GM18868 (cell line): ENCODE data around the gene MAP3K7CL.

Experiments used
- ATAC-seq: cut with Tn5 transposase; IDR thresholded peaks from one replicate; pipeline ENCODE4 v1.9.1; 2021; ENCODE audit warnings: mild to moderate bottlenecking, moderate library complexity; ENCODE audit not compliant: unreplicated experiment

MAP3K7CL gene

GRCh38 chr21:29130270-29130969, at the start of gene MAP3K7CL:
MAP3K7CL (plus strand) TSS chr21:29130644; CDS start chr21:29133345, 2,701 bp downstream.
- no peak for ATAC-seq

- no peak for ATAC-seq
Measured at GRCh38 chr21:29082046-29082815, 48.2 kb upstream of the MAP3K7CL start.

GRCh38 chr21:29083306-29083705, 47.1 kb upstream of the MAP3K7CL start:
- ATAC-seq: no peak

GRCh38 chr21:29084372-29084771, 46.1 kb upstream of the MAP3K7CL start:
- no peak for ATAC-seq

GRCh38 chr21:29085106-29085752, 45.2 kb upstream of the MAP3K7CL start:
- ATAC-seq: no peak

GRCh38 chr21:29091033-29091432, 39.4 kb upstream of the MAP3K7CL start:
- ATAC-seq: no peak

GRCh38 chr21:29092102-29092959, 38.1 kb upstream of the MAP3K7CL start:
- no peak for ATAC-seq

- no peak for ATAC-seq
Measured at GRCh38 chr21:29096218-29097015, 34.0 kb upstream of the MAP3K7CL start.

GRCh38 chr21:29098156-29098555, 32.3 kb upstream of the MAP3K7CL start:
- no peak for ATAC-seq

- no peak for ATAC-seq
Measured at GRCh38 chr21:29102791-29103257, 27.6 kb upstream of the MAP3K7CL start.

- no peak for ATAC-seq
Measured at GRCh38 chr21:29104239-29104708, 26.2 kb upstream of the MAP3K7CL start.

- no peak for ATAC-seq
Measured at GRCh38 chr21:29105218-29105617, 25.2 kb upstream of the MAP3K7CL start.

- ATAC-seq: no peak
Measured at GRCh38 chr21:29114765-29115500, 15.5 kb upstream of the MAP3K7CL start.

- no peak for ATAC-seq
Measured at GRCh38 chr21:29115899-29116298, 14.5 kb upstream of the MAP3K7CL start.

- ATAC-seq: peak; percentile 60
Measured at GRCh38 chr21:29117372-29117955, 13.0 kb upstream of the MAP3K7CL start.

- peak; percentile 35 for ATAC-seq
Measured at GRCh38 chr21:29121759-29122158, 8.7 kb upstream of the MAP3K7CL start.

GRCh38 chr21:29124645-29125044, 5.8 kb upstream of the MAP3K7CL start:
- peak; percentile 23 for ATAC-seq

GRCh38 chr21:29125191-29125590, 5.3 kb upstream of the MAP3K7CL start:
- peak; percentile 94 for ATAC-seq

GRCh38 chr21:29125979-29126378, 4.5 kb upstream of the MAP3K7CL start:
- ATAC-seq: no peak
